GM18909 (cell line): ENCODE results near the gene BCKDHA.
"Not testable (repeated sequence)": the region's sequence is repeated elsewhere in the genome, so short reads cannot be mapped to it uniquely, and the experiment has no call there.

Source experiments
- ATAC-seq: cut with Tn5 transposase; IDR thresholded peaks from one replicate; pipeline ENCODE4 v1.9.1; 2021; ENCODE audit warnings: mild to moderate bottlenecking; ENCODE audit not compliant: unreplicated experiment, poor library complexity

Gene BCKDHA

DNA sequence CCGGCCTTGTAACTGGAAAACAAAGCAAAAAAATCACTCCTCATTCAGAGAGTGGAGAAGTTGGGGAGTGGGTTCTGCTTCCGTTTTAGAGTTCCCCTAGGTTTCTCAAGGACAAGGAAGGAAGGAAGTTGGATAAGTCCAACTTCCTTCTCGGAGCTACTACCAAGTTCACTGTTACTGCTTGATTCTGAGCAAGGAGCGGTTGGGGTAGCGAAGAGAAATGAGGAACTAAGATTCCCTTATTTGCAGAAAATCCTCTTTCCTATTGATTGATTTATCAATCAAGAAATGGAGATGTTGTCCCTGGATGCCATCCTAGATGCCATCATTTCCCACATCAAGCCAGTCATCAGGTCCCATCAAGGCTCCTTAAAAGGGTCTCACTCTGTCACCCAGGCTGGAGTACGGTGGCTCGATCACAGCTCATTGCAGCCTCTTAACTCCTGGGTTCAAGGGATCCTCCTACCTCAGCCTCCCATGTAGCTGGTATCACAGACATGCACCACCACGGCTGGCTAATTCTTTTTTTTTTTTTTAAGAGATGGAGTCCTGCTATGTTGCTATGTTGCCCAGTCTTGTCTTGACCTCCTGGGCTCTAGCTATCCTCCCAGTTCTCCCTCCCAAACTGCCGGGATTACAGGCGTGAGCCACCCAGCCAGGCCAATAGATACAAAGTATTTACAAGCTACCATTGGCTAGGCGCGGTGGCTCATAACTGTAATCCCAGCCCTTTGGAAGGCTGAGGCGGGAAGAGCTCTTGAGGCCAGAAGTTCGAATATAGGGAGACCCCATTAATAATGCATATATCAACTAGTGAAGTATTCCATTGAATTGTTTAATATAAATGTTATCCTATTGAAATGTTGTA lies 32.9 kb upstream of the BCKDHA start:
- ATAC-seq = no peak

DNA sequence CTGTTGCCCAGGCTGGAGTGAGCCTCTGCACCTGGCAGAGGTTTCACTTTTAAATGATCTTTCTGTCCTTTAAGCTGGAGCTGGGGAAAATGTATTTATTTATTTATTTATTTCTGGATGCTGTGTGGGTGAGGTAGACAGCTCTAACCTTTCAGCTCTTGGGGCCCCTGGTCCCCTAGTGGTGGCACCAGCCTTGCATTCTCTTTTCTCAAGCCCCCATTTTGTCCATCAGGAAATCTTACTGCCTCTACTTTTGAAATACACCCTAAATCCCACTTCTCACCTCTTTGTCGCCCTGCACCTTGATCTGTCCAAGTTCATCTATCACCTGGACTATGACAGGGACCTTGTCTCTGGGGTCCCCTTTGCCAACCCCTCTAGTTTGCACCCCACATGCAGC lies 31.5 kb upstream of the BCKDHA start:
- ATAC-seq = no peak

DNA sequence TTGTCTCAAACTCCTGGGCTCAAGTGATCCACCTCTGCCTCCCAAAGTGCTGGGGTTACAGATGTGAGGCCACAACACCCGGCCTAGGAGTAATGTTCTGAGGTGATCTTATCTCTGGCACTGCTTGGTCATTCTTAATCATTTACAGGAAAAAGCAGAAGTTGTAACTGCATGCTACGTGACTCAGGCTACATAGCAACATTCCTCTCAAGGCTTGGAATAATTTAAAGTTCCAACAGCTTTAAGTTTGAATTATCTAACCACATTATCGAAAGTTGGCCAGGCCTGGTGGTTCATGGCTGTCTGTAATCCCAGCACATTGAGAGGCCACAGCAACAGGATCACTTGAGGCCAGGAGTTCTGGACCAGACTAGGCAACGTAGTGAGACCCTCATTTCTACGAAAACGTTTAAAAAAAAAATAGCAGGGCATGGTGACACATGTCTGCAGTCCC lies 29.7 kb upstream of the BCKDHA start:
- no peak for ATAC-seq

DNA sequence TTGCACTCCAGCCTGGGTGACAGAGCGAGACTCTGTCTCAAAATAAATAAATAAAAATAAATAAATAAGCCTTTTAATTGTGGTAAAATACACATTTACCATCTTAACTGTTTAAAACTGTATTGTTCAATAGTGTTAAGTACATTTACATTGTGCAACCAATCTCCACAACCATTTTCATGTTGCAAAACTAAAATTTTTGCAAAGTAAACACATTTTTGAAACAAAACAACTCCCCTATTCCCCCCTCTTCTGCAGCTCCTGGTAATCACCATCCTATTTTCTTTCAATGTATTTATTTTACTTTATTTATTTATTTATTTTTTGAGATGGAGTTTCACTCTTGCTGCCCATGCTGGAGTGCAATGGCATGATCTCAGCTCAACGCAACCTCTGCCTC lies 27.8 kb upstream of the BCKDHA start:
- ATAC-seq = no peak

DNA sequence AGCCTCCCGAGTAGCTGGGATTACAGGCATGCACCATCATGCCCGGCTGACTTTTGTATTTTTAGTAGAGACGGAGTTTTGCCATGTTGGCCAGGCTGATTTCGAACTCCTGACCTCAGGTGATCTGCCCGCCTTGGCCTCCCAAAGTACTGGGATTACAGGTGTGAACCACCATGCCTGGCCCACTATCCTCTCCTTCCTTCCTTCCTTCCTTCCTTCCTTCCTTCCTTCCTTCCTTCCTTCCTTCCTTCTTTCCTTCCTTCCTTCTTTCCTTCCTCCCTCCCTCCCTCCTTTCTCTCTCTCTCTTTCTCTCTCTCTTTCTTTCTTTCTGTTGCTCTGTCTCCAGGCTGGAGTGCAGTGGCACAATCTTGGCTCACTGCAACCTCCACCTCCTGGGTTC lies 26.5 kb upstream of the BCKDHA start:
- ATAC-seq = not testable (repeated sequence)

DNA sequence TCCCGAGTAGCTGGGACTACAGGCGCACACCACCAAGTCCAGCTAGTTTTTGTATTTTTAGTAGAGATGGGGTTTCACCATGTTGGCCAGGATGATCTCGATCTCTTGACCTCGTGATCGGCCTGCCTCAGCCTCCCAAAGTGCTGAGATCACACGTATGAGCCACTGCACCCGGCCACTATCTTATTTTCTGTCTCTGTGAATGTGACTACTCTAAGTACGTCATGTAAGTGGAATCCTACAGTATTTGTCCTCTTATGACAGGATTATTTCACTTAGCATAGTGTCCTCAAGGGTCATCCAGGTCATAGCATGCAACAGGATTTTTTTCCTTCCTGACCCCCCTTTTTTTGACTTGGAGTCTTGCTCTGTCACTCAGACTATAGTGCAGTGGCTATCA lies 26.1 kb upstream of the BCKDHA start:
- no peak for ATAC-seq

DNA sequence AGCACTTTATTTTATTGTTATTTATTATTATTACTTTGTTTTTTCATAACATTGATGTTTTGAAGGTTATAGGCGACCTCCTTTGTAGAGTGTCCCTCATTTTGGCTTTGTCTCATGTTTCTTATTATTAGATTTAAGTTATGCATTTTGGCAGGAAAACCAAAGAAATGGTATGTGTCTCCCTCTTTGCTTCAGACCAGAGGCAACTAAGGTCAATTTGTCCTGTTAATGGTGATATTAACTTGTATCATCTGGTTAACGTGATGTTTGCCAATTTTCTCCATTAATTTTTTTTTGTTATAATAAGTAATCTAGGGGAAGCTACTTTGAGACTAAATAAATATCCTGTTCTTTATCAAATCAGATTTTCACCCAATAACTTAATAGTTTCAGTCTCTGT lies 25.1 kb upstream of the BCKDHA start:
- ATAC-seq = no peak

DNA sequence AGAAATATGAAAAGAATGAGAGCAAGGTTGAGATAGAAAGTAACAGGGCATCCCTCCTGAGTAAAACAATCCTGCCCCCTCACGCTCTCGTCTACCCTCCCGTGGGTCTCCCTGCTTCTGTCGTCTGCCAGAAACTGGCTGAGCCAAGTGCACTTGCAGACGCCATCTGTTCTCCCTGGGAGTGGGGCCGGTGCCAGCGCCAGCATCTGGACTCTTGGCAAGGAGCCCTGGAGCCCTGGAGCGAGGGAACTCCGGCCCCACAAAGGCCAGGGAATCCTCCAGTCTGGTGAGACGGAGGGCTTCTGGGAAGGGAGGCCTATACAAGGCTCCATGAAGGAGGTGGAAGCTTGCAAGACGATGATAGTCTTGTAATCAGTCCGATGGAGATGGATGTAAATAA lies 23.6 kb upstream of the BCKDHA start:
- ATAC-seq = no peak

DNA sequence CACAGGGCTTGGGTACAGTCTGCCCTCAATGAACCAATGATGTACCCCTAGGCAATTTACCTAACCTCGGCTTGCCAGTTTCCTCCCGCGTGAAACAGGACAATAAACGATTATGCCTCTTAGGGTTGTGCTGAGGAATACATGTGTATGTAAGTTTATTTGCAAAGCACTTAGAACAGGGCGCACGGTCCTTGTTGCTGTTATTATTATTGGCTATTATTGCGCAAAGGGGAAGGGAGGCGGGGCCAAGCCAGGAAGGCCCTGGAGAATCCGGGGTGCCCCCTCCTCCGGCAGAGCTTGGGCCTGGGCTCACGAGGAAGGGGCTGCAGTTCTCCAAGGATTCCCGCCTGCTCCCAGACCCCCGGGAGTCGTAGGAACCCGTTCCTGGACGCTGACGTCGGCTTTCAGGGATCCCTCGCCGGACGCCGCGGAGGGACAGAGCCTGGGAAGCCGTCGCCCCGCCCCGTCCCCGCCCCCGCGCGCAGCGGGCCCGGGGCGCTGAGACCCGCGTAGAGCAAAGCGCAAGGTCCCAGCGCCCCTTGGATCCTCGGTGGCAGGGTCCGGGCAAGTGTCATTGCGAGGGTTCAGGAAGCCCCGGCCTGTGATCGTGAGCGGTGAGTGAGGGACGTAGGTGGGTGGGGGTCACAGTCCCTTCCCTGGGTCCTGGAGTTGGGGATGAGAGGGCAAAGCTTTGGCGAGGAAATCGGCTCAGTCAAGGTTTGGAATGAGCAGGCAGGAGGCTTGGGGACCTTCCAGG lies 21.2 kb upstream of the BCKDHA start, which contains the start of gene TMEM91:
TMEM91 (plus strand) TSS at position 293 of the 757 bp plus-strand sequence. CDS start 1,777 bp downstream, outside the sequence.
- no peak for ATAC-seq

DNA sequence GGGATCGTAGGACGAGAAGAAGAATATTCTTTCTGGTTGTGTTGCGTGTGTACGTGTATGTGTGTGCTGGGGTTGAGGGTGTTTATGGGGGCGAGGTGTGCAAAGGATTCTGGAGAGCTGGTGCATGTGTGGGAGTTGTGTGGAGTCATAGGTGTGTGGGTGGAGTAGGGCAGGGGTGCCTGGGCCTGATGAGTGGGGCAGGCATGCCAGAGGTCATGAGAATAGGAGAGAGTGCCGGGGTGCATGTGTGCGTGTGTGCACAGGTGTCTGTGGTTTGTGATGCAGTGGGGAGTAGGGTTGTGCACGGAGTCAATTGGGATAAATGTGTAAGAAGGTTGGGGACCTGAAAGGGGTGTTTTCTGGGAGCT lies 20.6 kb upstream of the BCKDHA start:
- no peak for ATAC-seq

DNA sequence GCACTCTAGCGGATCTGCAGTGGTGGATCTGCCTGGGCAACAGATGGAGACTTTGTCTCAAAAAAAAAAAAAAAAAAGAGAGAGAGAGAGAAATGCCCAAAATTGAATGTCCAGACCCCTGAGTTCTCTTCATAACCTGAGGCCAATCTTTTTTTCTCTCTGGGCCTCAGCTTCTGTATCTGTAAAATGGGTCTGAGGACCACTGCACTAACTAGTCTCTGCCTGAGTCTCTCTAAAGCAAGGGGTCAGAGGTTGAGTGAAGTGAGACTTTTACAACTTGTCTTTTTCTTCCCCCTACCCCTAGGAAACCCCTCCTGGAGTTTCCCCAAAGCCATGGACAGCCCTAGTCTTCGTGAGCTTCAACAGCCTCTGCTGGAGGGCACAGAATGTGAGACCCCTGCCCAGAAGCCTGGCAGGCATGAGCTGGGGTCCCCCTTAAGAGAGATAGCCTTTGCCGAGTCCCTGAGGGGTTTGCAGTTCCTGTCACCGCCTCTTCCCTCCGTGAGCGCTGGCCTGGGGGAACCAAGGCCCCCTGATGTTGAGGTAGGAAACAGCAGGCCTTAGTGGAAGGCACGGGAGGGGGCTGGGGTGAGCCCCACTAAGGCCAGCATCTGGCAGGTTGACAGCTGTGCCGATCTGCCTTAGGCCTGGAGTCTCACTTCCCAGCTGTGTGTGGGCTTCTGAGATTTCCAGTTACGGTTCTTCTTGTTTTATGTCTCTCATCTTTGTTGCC lies 19.5 kb upstream of the BCKDHA start:
- ATAC-seq = peak; percentile 70

DNA sequence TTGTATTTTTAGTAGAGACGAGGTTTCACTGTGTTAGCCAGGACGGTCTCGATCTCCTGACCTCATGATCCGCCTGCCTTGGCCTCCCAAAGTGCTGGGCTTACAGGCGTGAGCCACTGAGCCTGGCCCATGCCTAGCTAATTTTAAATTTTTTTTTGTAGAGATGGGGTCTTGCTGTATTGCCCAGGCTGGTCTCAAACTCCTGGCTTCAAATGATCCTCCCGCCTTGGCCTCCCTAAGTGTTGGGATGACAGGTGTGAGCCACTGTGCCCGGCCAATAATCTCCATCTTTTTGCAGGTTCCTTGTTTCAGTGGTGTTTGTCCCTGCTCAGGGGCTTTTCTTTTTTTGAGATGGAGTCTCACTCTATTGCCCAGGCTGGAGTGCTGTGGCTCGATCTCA lies 16.1 kb upstream of the BCKDHA start:
- not testable (repeated sequence) for ATAC-seq

DNA sequence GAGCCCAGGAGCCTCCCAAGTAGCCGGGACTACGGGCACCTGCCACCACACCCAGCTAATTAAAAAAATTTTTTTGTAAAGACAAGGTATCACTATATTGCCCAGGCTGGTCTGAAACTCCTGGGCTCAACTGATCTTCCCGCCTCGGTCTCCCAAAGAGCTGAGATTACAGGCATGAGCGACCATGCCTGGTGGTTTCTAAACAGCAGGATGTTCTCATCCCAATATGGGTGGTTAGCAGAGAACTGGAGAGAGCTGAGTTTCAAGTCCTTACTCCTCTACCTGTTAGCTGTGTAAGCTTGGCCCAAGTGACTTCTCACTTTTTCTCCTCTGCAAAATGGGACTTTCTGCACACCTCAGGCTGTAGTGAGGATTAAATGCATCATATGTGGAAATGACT lies 13.3 kb upstream of the BCKDHA start:
- no peak for ATAC-seq

DNA sequence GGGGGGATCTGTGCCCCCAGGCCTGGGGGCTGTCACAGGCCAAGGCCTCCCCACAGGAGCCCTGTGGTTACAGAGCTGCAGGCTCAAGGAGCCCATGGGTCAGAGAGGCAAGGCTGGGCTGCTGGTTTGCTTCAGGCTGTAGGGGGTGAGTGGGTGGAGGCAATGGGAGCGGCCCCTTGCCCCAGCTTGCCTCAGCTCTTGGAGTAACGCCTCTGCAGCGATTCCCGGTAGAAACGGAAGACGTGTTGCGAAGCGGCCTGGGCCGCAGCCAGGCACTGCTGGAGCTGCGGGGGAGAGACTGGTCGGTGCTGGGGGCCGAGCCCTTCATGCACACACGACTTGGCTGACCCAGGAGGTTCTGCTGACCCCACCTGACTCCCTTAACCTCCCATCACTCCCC lies 11.2 kb upstream of the BCKDHA start:
- no peak for ATAC-seq

DNA sequence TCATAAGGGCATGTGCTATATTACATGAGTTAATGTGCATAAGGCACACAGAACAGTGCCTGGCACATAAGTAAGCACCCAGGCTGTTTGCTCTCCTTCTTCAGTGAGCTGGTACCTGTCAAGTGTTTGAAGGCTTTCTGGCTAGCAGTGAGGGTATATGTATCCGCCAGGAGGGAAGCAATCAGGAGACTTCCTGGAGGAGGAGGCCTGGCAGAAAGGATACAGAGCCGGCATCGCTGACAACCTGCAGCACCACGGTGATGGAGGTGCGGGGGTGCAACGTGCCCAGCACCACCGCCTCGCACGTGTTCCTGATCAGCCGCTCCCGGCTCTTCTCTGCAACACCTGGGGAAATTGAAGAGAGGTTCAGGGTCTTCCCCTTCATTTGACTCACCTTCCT lies 6.0 kb upstream of the BCKDHA start:
- ATAC-seq = no peak

DNA sequence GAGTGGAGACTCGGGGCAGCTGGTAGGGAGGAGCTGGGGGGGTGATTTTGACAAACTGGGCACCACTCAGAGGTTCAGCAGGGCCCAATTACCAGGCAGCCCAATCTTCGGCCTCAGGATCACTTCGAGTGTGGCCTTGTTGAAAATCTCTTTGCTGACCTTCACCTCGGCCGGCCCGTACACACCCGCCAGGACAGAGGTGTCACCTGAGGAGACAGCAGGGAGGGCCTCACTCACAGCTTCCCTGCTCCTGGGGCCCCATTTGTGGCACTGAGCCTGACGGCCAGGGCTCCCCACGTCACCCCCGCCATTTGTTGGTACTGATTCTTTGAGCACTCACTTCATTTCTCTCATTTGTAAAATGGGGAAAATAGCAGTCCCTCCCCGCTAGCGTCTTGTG lies 4.8 kb upstream of the BCKDHA start:
- ATAC-seq = no peak

DNA sequence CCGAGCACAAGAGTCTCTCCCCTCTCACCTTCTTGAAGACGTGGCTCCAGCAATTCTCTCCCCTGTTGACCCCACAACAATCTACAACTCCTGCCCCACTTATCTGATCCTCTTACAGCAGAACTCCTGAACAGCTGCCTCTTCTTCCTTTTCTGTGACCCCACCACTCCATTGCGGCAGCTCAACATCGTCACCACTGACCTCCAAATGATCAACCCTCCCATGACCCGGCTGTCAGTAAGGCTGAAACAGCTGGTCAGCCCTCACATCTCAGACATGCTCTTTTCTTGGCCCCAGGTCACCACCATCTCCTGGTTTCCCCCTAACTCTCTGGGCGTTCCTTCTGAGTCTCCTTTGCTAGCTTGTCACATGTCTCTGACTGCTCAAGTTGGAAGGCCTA lies 2.3 kb upstream of the BCKDHA start:
- ATAC-seq = no peak

DNA sequence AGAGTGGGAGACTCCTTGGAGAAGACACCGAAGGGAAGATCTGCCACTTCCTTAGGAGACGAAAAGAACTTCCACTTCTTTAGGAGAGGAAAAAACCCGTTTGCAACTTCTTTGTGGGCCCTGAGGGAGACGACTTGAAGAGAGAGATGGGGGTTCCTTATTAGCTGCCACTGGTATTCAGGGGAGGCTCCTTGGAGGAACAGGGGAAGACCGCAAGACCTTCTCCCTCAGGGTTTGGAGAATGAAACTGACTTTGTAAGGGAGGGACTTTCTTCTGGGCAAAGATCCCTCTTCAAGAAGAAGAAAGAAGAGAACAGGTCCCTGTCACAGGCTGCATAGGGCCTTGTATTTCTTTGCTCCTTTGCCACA lies 416 bp downstream of the BCKDHA start:
- ATAC-seq = no peak

DNA sequence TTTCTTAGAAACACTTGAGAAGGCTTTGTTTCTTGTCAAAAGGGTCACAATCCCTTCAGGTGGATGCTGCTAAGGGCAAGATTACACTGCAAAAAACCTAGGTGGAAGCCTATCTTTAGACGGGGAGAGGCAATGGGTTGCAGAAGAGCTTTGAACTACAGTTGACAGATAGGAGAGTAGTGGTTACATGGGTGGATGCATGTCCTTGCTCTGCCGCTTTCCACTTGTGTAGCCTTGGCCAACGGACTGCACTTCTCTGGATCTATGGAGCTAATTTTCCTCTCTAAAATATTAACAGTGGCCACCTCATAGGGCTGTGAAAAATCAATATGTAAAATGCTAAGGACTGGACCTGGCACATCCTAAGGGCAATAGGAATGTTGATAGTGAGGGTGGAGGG lies 980 bp downstream of the BCKDHA start:
- ATAC-seq = no peak

DNA sequence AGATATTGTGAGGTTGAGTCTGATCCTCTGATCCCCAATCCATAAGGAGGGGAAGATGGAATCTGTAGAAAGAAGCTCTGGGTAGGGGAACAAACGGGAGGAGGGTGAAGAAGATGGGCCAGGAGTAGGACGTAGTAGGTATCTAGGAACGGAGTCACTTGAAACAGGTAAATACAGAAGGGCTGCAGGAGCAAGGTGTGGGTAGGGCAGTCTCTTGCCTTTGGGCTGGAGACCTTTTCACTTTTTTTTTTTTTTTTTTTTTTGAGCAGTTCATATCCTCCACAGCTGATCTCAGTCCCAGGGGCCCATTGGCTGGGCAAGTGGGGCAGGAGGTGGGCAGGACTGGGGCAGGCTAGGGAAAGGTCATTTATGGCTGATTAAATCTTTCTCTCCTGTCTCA lies 1.5 kb downstream of the BCKDHA start:
- ATAC-seq = no peak

DNA sequence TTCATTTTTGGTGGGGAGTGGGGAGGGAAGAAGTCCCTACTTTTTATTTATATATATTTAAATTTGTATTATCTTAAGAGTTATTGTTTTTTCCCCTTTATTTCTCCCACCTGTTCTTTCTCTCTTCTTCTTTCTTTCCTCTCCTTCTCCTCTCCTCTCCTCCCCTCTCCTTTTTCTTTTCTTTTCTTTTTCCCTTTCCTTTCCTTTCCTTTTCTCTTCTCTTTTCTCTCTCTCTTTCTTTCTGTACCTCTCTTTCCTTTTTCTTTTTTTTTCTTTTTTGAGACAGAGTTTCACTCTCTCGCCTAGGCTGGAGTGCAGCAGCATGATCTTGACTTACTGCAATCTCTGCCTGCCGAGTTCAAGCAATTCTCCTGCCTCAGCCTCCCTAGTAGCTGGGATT lies 1.9 kb downstream of the BCKDHA start:
- ATAC-seq = no peak
